ENCODE results near the gene MDFI.

The MDFI gene

DNA sequence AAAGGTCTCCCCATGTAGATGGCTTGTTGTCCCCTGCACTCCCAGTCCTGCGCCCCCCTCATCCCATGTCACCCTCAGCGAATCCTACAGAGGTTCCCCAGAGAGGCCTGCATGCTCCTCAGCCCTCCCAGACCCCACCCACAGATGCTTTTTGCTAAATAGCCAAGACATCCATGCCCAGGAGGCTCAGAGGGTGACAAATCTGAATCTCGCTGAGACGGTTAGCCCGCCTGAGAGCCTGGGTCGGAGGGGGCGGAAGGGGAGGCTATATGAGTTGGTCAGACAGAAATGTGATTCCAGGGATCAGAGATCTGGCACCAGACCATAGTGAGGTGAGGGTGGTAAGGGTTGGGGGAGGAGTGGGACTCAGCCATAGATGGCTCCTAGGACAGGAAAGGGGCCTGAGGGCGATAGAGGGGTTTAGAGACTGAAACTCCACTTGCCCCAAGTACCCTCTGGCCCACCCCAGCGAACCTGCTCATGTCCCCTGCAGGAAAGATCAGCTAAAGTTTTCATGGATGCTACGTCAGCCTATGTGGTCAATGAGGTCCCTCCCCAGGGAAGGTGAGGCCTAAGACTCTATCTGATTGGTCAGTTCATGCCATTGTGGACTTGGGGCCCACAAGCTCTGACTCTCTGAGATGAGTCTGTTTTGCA is 63.9 kb downstream of the MDFI start:
- DNase-seq (ENCODE audit: low read depth in 4 of 4, low spot score in 1 of 4), result no peak

DNA sequence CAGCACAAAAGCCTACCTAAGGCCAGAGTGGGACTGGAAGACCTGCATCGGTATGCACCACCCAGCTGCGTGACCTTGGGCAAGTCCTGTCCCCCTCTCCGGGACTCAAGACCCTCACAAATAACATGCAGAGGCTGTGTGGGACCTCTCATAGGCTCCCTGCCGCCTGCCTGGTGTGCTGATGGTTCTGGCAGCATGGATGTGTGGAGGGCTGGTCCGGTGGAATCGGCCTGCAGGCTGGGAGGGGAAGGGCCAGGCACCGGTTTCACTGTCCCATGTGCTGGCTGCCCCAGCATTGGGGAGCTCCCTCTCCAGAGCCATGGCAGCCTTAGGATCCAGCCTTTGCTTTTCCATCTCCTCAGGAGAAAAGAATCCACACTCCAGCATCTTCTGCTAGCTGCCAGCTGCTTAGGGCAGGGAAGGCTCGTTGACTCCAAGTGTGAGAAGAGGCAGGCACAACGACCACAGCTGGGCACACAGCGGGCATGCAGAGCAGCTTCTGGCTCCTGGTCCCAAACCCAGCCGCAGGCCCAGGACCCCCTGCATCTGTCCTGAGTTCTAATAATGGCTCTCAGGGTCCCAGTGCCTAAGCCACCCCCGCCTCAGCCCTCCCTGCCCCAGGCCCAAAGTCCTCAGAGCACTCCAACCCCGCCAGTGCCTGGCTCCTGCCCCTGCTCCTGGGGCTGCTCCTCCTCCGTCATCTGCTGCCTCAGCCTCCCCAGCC is 64.7 kb downstream of the MDFI start:
- DNase-seq (ENCODE audit: low read depth in 4 of 4, low spot score in 1 of 4), result no peak

All from stimulated activated CD4-positive, alpha-beta T cell treated with anti-CD3 and anti-CD28 coated beads, Interleukin-1b, Interleukin-23, amount 100 ng/mL, for 24 hours (primary cell).